ENCODE measurements around the gene UQCRC1. TPM values are rescaled to one million over a fixed set of nuclear protein-coding genes. Genes with fewer than 3 reads are reported as not detected.

Gene UQCRC1
- polyA plus RNA-seq, 1 donor = 259 TPM

Other genes with a start within 250 kb of the UQCRC1 start
- gene FBXW12, start 237.4 kb downstream of the UQCRC1 start, polyA plus RNA-seq = 0.18 TPM
- gene PLXNB1, start 179.6 kb downstream of the UQCRC1 start, polyA plus RNA-seq = 121 TPM
- 19.0 TPM for gene CCDC51, start 169.5 kb downstream of the UQCRC1 start, polyA plus RNA-seq
- gene TMA7, start 169.4 kb downstream of the UQCRC1 start, polyA plus RNA-seq = 283 TPM
- gene ATRIP, start 162.9 kb downstream of the UQCRC1 start, polyA plus RNA-seq = 6.6 TPM
- 200 TPM for gene SHISA5, start 105.5 kb downstream of the UQCRC1 start, polyA plus RNA-seq
- 17.3 TPM for gene PFKFB4, start 52.8 kb downstream of the UQCRC1 start, polyA plus RNA-seq
- 0.87 TPM for gene UCN2, start 45.9 kb downstream of the UQCRC1 start, polyA plus RNA-seq
- 121 TPM for gene COL7A1, start 14.3 kb downstream of the UQCRC1 start, polyA plus RNA-seq
- 0.09 TPM for gene TMEM89, start 12.1 kb upstream of the UQCRC1 start, polyA plus RNA-seq
- gene SLC26A6, start 25.8 kb upstream of the UQCRC1 start, polyA plus RNA-seq = 41.2 TPM
- gene CELSR3, start 53.2 kb upstream of the UQCRC1 start, polyA plus RNA-seq = 3.9 TPM
- 15.2 TPM for gene NCKIPSD, start 76.3 kb upstream of the UQCRC1 start, polyA plus RNA-seq
- 176 TPM for gene IP6K2, start 107.6 kb upstream of the UQCRC1 start, polyA plus RNA-seq
- 28.6 TPM for gene PRKAR2A, start 238.2 kb upstream of the UQCRC1 start, polyA plus RNA-seq